SK-N-SH (cell line): ENCODE results near the gene SLC5A9. TPM values are rescaled to one million over a fixed set of nuclear protein-coding genes. Genes with fewer than 3 reads are reported as not detected.
"Not testable (repeated sequence)": the region's sequence is repeated elsewhere in the genome, so short reads cannot be mapped to it uniquely, and the experiment has no call there.

Experiments used
- CTCF ChIA-PET: fragments of 300-600, 350-600 bp; formaldehyde crosslinking; extraction: SDS; loops from one replicate; lab custom pipeline; 2021; lab: Yijun Ruan, JAX
- POLR2A ChIA-PET: fragments of 350-600 bp; sonication (Branson Sonifier 250); formaldehyde crosslinking; extraction: SDS; loops from one replicate; lab custom pipeline; 2020; ENCODE audit warnings: antibody characterized with exemption, inconsistent platforms; lab: Yijun Ruan, JAX
- DNase-seq: peaks from one replicate; pipeline ENCODE4 v3.0.0; 2012
- H2AFZ ChIP-seq: fragments of 200-600 bp; sonication (generic); 2 replicates; pipeline ENCODE4 v1.8.1; 2016; ENCODE audit warnings: antibody characterized with exemption, mild to moderate bottlenecking, low read depth
- H3F3A ChIP-seq: fragments of 200-600 bp; sonication (generic); replicated peaks from 2 replicates; pipeline ENCODE3; 2016; ENCODE audit warnings: antibody characterized with exemption, mild to moderate bottlenecking; ENCODE audit not compliant: insufficient read depth
- H3K27ac ChIP-seq, 2 experiments: fragments of 200-500 bp in 1 of 2; fragments of 200-600 bp in 1 of 2; sonication (Bioruptor generic) in 1 of 2; sonication (generic), shearing (Covaris generic) in 1 of 2; 2 replicates each; pipeline versions ENCODE4 v1.5.1 to v1.6.1; 2014 to 2016; ENCODE audit warnings: low read depth in 2 of 2, inconsistent platforms in 1 of 2, low read length in 1 of 2, mild to moderate bottlenecking in 1 of 2, mixed read lengths in 1 of 2
- H3K27me3 ChIP-seq: fragments of 200-600 bp; sonication (generic), shearing (Covaris generic); 2 replicates; pipeline ENCODE4 v1.6.1; 2016; ENCODE audit warnings: mixed run types; ENCODE audit not compliant: insufficient read depth
- H3K36me3 ChIP-seq, 2 experiments: fragments of 200-500 bp in 1 of 2; fragments of 200-600 bp in 1 of 2; sonication (Bioruptor generic) in 1 of 2; sonication (generic) in 1 of 2; replicated peaks in 1 of 2; 2 replicates each; pipeline versions ENCODE3 to v1.5.1; 2014 to 2016; ENCODE audit warnings: low read length in 1 of 2, mild to moderate bottlenecking in 1 of 2; ENCODE audit not compliant: insufficient read depth in 2 of 2, control insufficient read depth in 1 of 2
- H3K4me1 ChIP-seq, 2 experiments: fragments of 200-500 bp in 1 of 2; fragments of 200-600 bp in 1 of 2; sonication (Bioruptor generic) in 1 of 2; sonication (generic), shearing (Covaris generic) in 1 of 2; 2 replicates each; pipeline versions ENCODE4 v1.5.1 to v1.6.1; 2014 to 2016; ENCODE audit warnings: low read depth in 1 of 2, low read length in 1 of 2, mixed run types in 1 of 2; ENCODE audit not compliant: insufficient read depth in 2 of 2, control insufficient read depth in 1 of 2
- H3K4me2 ChIP-seq: fragments of 200-600 bp; sonication (generic), shearing (Covaris generic); 2 replicates; pipeline ENCODE4 v1.6.1; 2017; ENCODE audit warnings: mixed run types
- H3K4me3 ChIP-seq, 2 experiments: fragments of 200-500 bp in 1 of 2; fragments of 200-600 bp in 1 of 2; sonication (Bioruptor generic) in 1 of 2; sonication (generic), shearing (Covaris generic) in 1 of 2; 2 replicates each; pipeline versions ENCODE4 v1.5.1 to v1.8.1; 2014 to 2016; ENCODE audit warnings: low read depth in 2 of 2, inconsistent platforms in 1 of 2, low read length in 1 of 2, mild to moderate bottlenecking in 1 of 2, mixed read lengths in 1 of 2, moderate library complexity in 1 of 2
- H3K79me2 ChIP-seq: fragments of 200-600 bp; sonication (generic); 2 replicates; pipeline ENCODE4 v1.8.1; 2017; ENCODE audit warnings: mild to moderate bottlenecking; ENCODE audit not compliant: insufficient read depth
- H3K9ac ChIP-seq: fragments of 200-600 bp; sonication (generic); 2 replicates; pipeline ENCODE4 v1.6.1; 2017; ENCODE audit warnings: mixed run types
- H3K9me2 ChIP-seq: fragments of 200-600 bp; sonication (generic); 2 replicates; pipeline ENCODE4 v1.6.1; 2017; ENCODE audit warnings: mixed run types
- H3K9me3 ChIP-seq: fragments of 200-600 bp; sonication (generic); 2 replicates; pipeline ENCODE4 v1.6.1; 2017; ENCODE audit warnings: mixed run types, mild to moderate bottlenecking, moderate library complexity
- H4K20me1 ChIP-seq: fragments of 200-600 bp; sonication (generic); 2 replicates; pipeline ENCODE4 v1.6.1; 2017; ENCODE audit warnings: mild to moderate bottlenecking, mixed run types; ENCODE audit not compliant: insufficient read depth
- CHD2 ChIP-seq: fragments of 150-350 bp; IDR thresholded peaks from 2 replicates; pipeline ENCODE4 v1.6.1; 2018; ENCODE audit warnings: low read length; ENCODE audit not compliant: partially characterized antibody
- ELF1 ChIP-seq: IDR thresholded peaks from 2 replicates; pipeline ENCODE4 v1.4.0; 2012
- EP300 ChIP-seq, 2 experiments: IDR thresholded peaks; 2 replicates each; pipeline versions ENCODE4 v1.4.0 to v1.6.1; 2012; ENCODE audit warnings: borderline replicate concordance in 1 of 2, low read depth in 1 of 2, low read length in 1 of 2
- EZH2phosphoT487 ChIP-seq: fragments of 200-600 bp; sonication (generic); IDR thresholded peaks from 2 replicates; pipeline ENCODE4 v1.6.1; 2017; ENCODE audit warnings: low read depth, mixed run types, mild to moderate bottlenecking, antibody characterized with exemption, moderate library complexity, borderline replicate concordance
- FOSL2 ChIP-seq: IDR thresholded peaks from 2 replicates; pipeline ENCODE4 v1.4.0; 2012; ENCODE audit warnings: low read depth, mild to moderate bottlenecking, moderate library complexity, borderline replicate concordance
- FOXM1 ChIP-seq: IDR thresholded peaks from 2 replicates; pipeline ENCODE4 v1.4.0; 2012; ENCODE audit warnings: low read depth, mild to moderate bottlenecking
- JUND ChIP-seq: IDR thresholded peaks from 2 replicates; pipeline ENCODE4 v1.4.0; 2012
- MEF2A ChIP-seq: IDR thresholded peaks from 2 replicates; pipeline ENCODE4 v1.4.0; 2012; ENCODE audit warnings: low read depth, borderline replicate concordance
- MXI1 ChIP-seq: IDR thresholded peaks from 2 replicates; pipeline ENCODE4 v1.6.1; 2012; ENCODE audit warnings: mild to moderate bottlenecking, low read depth, low read length, improper control_type of control experiment
- POLR2AphosphoS5 ChIP-seq: IDR thresholded peaks from 2 replicates; pipeline ENCODE4 v1.6.1; 2012; ENCODE audit warnings: low read depth, low read length
- RCOR1 ChIP-seq: fragments of 150-350 bp; IDR thresholded peaks from 2 replicates; pipeline ENCODE4 v1.6.1; 2017; ENCODE audit warnings: antibody characterized with exemption, low read length
- REST ChIP-seq: IDR thresholded peaks from 2 replicates; pipeline ENCODE4 v1.6.1; 2012; ENCODE audit warnings: mild to moderate bottlenecking, low read depth, low read length, moderate library complexity
- RXRA ChIP-seq: IDR thresholded peaks from 2 replicates; pipeline ENCODE4 v1.4.0; 2012; ENCODE audit warnings: low read depth, mild to moderate bottlenecking, borderline replicate concordance
- TCF12 ChIP-seq: IDR thresholded peaks from 2 replicates; pipeline ENCODE4 v1.4.0; 2012
- TEAD4 ChIP-seq: IDR thresholded peaks from 2 replicates; pipeline ENCODE4 v1.4.0; 2012; ENCODE audit warnings: mild to moderate bottlenecking, borderline replicate concordance; ENCODE audit not compliant: insufficient read depth
- USF2 ChIP-seq: fragments of 150-350 bp; IDR thresholded peaks from 2 replicates; pipeline ENCODE4 v1.6.1; 2017; ENCODE audit warnings: antibody characterized with exemption, low read length, low read depth, borderline replicate concordance
- WGBS: methylation state at CpG from one replicate; pipeline ENCODE4 v1.1.6; 2017; ENCODE audit warnings: low lambda C conversion rate; 5-methylcytosine and 5-hydroxymethylcytosine counted together
- polyA plus RNA-seq, 3 experiments: library from polyadenylated mRNA; depleted of rRNA; stranded (reverse); fragments of >200 nt; gene quantifications; 2 replicates each; pipeline ENCODE4 v1.2.3, GENCODE V29; 2012
- TF ChIP-seq, protein P1 (sequence below): fragments of 150-350 bp; IDR thresholded peaks from 2 replicates; pipeline ENCODE4 v1.6.1; 2016; ENCODE audit warnings: mild to moderate bottlenecking, low read depth, low read length
- TF ChIP-seq, protein P2 (sequence below): IDR thresholded peaks from 2 replicates; pipeline ENCODE4 v1.4.0; 2012; ENCODE audit warnings: low read depth
- TF ChIP-seq, protein P3 (sequence below): IDR thresholded peaks from 2 replicates; pipeline ENCODE4 v1.4.0; 2012; ENCODE audit warnings: low read depth, borderline replicate concordance

The SLC5A9 gene
- polyA plus RNA-seq, 1 of the 3 experiments (the other 2 are of a cell fraction) = not detected

- CTCF ChIA-PET = interaction anchor here (0.6 to 1.1 kb wide), 2 partner anchors 214 to 578 kb away, joined by 3 read pairs; no protein-coding TSS in a partner anchor
- H3K9me3 ChIP-seq, H3K4me1 ChIP-seq, H2AFZ ChIP-seq, H3K36me3 ChIP-seq, H3K4me2 ChIP-seq, H3F3A ChIP-seq, H3K9ac ChIP-seq, H3K4me3 ChIP-seq, H3K9me2 ChIP-seq, POLR2A ChIA-PET, H3K79me2 ChIP-seq, H3K27ac ChIP-seq, H3K27me3 ChIP-seq, H4K20me1 ChIP-seq, DNase-seq: not testable (repeated sequence)
- WGBS = 66% methylated on average over 3 of the region's 10 CpGs
Observed at GRCh38 chr1:48284696-48285420, 62.3 kb downstream of the SLC5A9 start.

GRCh38 chr1:48285525-48285924 lies 63.0 kb downstream of the SLC5A9 start:
- H4K20me1 ChIP-seq = no peaks in the 10 kb centered on the region
- no peaks in the 10 kb centered on the region for H3K9me2 ChIP-seq
- CTCF ChIA-PET = interaction anchor here (1.1 kb wide), 1 partner anchor 214 kb away, joined by 3 read pairs; no protein-coding TSS in a partner anchor
- no peaks in the 10 kb centered on the region for H3K9me3 ChIP-seq
- no peaks in the 10 kb centered on the region for H3K4me1 ChIP-seq
- no peak overlapping the region for H3K4me2 ChIP-seq
- WGBS = 71% methylated on average over 1 of the region's 3 CpGs
- POLR2A ChIA-PET = no interaction called here
- DNase-seq = no peak
- no peak overlapping the region for H3K4me3 ChIP-seq
- TF ChIP-seq ELF1 = no peak
- no peak for TF ChIP-seq JUND
- TF ChIP-seq REST = no peak
- no peak for TF ChIP-seq FOSL2
- no peak for TF ChIP-seq FOXM1
- no peak for TF ChIP-seq MXI1
- no peak for TF ChIP-seq EP300 (IDR thresholded peaks at IDR 0.05; ENCODE audit: borderline replicate concordance in 1 of 2, low read depth in 1 of 2, low read length in 1 of 2)
- no peak for TF ChIP-seq EZH2phosphoT487
- TF ChIP-seq, protein P1, sequence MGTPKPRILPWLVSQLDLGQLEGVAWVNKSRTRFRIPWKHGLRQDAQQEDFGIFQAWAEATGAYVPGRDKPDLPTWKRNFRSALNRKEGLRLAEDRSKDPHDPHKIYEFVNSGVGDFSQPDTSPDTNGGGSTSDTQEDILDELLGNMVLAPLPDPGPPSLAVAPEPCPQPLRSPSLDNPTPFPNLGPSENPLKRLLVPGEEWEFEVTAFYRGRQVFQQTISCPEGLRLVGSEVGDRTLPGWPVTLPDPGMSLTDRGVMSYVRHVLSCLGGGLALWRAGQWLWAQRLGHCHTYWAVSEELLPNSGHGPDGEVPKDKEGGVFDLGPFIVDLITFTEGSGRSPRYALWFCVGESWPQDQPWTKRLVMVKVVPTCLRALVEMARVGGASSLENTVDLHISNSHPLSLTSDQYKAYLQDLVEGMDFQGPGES = no peak
- no peak for TF ChIP-seq TCF12
- TF ChIP-seq CHD2 = no peak
- no peak for TF ChIP-seq USF2
- no peak for TF ChIP-seq POLR2AphosphoS5
- TF ChIP-seq MEF2A = no peak
- TF ChIP-seq, protein P2, sequence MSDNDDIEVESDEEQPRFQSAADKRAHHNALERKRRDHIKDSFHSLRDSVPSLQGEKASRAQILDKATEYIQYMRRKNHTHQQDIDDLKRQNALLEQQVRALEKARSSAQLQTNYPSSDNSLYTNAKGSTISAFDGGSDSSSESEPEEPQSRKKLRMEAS = no peak
- no peak for TF ChIP-seq RXRA
- no peak for TF ChIP-seq TEAD4
- TF ChIP-seq, protein P3, sequence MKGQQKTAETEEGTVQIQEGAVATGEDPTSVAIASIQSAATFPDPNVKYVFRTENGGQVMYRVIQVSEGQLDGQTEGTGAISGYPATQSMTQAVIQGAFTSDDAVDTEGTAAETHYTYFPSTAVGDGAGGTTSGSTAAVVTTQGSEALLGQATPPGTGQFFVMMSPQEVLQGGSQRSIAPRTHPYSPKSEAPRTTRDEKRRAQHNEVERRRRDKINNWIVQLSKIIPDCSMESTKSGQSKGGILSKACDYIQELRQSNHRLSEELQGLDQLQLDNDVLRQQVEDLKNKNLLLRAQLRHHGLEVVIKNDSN = no peak
- no peak for TF ChIP-seq RCOR1
- no peaks in the 10 kb centered on the region for H3K36me3 ChIP-seq
- no peak overlapping the region for H3K9ac ChIP-seq
- no peaks in the 10 kb centered on the region for H3K27me3 ChIP-seq
- no peak overlapping the region for H2AFZ ChIP-seq
- no peaks in the 10 kb centered on the region for H3K79me2 ChIP-seq
- no peaks in the 10 kb centered on the region for H3F3A ChIP-seq
- no peak overlapping the region for H3K27ac ChIP-seq
